ENCODE data around the gene TRIM7. TPM values are rescaled to one million over a fixed set of nuclear protein-coding genes. Genes with fewer than 3 reads are reported as not detected.

The TRIM7 gene
- total and polyA plus RNA-seq, 9 of the 15 experiments (the other 6 are each of a cell fraction or from before 2014, with no cell fraction given), result 2.6 to 14.9 (median 8.9) TPM

DNA sequence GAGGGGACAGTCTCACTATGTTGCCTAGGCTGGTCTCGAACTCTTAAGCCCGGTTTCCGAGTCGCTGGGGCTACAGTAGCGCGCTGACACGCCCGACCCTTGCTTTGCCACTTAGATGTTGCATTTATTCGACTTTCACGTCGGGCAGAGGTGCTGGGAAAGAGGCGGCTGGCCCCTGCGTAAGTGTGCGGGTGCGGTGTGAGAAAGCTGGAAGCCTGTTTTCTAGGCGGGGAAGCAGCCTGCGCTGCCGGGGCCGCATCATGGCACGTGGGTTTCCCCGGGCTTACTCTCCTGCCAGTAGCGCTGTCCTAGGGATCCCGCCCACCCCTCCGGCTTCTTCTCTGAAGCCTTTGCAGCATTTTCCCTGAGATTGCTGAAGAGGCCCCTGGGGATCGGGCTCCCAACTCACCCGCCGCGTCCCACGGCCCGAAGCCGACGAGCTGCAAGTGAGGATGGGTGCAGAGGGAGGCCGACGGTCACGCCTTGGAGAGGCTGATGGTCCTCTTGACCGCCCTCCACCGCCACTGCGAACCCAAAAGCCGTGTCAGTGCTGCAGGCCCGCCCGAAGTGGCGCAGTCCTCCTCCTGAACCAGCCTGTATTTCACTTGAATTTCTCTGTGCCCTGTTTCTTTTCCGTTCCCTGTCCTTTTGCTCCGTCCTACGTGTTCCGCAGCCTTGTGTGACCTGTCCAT, 12.3 kb upstream of the TRIM7 start:
- in situ Hi-C loops (cut with MboI), result no loop called here
- intact Hi-C loops (cut with micrococcal nuclease), result loop anchor here (5.0 kb wide), 1 partner anchor 45 kb away; no protein-coding TSS in a partner anchor
- Histone ChIP-seq H3K9me1 (ENCODE audit: control insufficient read depth, insufficient read depth, low read length) (no peaks in the 10 kb centered on the region), H3K9ac (ENCODE audit: insufficient read depth in 1 of 2, low read depth in 2 of 2, low read length in 2 of 2) (peak overlapping the region; percentile 73 to 92; a peak in 3 of 4 replicates), H2AFZ (ENCODE audit: low read depth, low read length) (peak overlapping the region; percentile 92), H3K79me2 (ENCODE audit: control insufficient read depth, insufficient read depth, low read length) (no peaks in the 10 kb centered on the region), H3K27me3 (ENCODE audit: control insufficient read depth in 2 of 2, insufficient read depth in 2 of 2, low read length in 2 of 2) (no peaks in the 10 kb centered on the region), H4K20me1 (replicated peaks; ENCODE audit: control insufficient read depth, insufficient read depth, low read length) (no peaks in the 10 kb centered on the region), H3K4me1 (replicated peaks in 1 of 2; ENCODE audit: control insufficient read depth in 2 of 2, insufficient read depth in 2 of 2, low read length in 2 of 2) (peaks cover 4 to 32% of the 10 kb centered on the region in 2 experiments; a peak in 4 of 5 replicates), H3K4me2 (ENCODE audit: insufficient read depth, low read length) (peak overlapping the region; percentile 94), H3K4me3 (peak overlapping the region; percentile 51), H3K27ac (ENCODE audit: extremely low read depth, low read depth, low read length) (peak overlapping the region; percentile 87), H3K9me3 (replicated peaks; ENCODE audit: control insufficient read depth, insufficient read depth, low read depth, low read length) (no peaks in the 10 kb centered on the region), H3K36me3 (ENCODE audit: control insufficient read depth, insufficient read depth, low read length) (no peaks in the 10 kb centered on the region)
- ATAC-seq, result peak; percentile 67
- DNase-seq (ENCODE audit: extremely low read depth in 1 of 4, low spot score in 3 of 4), result peak; percentile 44 to 83 (median 50)
- POLR2A ChIA-PET, result interaction anchor here (0.6 to 2.4 kb wide), 5 partner anchors 10 to 48 kb away, joined by 3 to 18 read pairs (median 3); no protein-coding TSS in a partner anchor
- CTCF ChIA-PET (ENCODE audit: low intra/inter-chr PET ratio), result no interaction called here
- WGBS (ENCODE audit: insufficient coverage, low coverage, missing lambda C conversion rate), result under 1% methylated on average over 34 of the region's 46 CpGs
- BruUV-seq (replicated peaks), result no TSS peak
- no peak for FAIRE-seq
- TF ChIP-seq ZBTB1 (CRISPR knock-in tag; IDR thresholded peaks at IDR 0.05; ENCODE audit: borderline replicate concordance, low read depth) (no peak), EGR1 (conservative IDR thresholded peaks at IDR 0.05) (0 out of 2 replicates have a peak, but pooled peaks have one; percentile 18), LCOR (CRISPR knock-in tag; IDR thresholded peaks at IDR 0.05) (0 out of 2 replicates have a peak, but pooled peaks have one; percentile 62), ZNF780A (CRISPR knock-in tag; IDR thresholded peaks at IDR 0.05) (no peak), HDAC2 (IDR thresholded peaks at IDR 0.05) (no peak), NCOR1 (IDR thresholded peaks at IDR 0.05) (no peak), CTBP1 (IDR thresholded peaks at IDR 0.05; ENCODE audit: borderline replicate concordance) (peak; percentile 65; the same call in 1 of the 2 replicates), PREB (CRISPR knock-in tag; IDR thresholded peaks at IDR 0.05) (no peak), LEF1 (IDR thresholded peaks at IDR 0.05) (no peak), YY1 (IDR thresholded peaks at IDR 0.05; ENCODE audit: borderline replicate concordance in 1 of 3, control insufficient read depth in 1 of 3, extremely low read depth in 1 of 3, insufficient read depth in 3 of 3, insufficient read length in 1 of 3, insufficient replicate concordance in 2 of 3, low read depth in 1 of 3, low read length in 2 of 3) (peak in 1 of 3 experiments; percentile 48), ZNF282 (CRISPR knock-in tag; IDR thresholded peaks at IDR 0.05) (no peak)
- TF ChIP-seq, protein P1, sequence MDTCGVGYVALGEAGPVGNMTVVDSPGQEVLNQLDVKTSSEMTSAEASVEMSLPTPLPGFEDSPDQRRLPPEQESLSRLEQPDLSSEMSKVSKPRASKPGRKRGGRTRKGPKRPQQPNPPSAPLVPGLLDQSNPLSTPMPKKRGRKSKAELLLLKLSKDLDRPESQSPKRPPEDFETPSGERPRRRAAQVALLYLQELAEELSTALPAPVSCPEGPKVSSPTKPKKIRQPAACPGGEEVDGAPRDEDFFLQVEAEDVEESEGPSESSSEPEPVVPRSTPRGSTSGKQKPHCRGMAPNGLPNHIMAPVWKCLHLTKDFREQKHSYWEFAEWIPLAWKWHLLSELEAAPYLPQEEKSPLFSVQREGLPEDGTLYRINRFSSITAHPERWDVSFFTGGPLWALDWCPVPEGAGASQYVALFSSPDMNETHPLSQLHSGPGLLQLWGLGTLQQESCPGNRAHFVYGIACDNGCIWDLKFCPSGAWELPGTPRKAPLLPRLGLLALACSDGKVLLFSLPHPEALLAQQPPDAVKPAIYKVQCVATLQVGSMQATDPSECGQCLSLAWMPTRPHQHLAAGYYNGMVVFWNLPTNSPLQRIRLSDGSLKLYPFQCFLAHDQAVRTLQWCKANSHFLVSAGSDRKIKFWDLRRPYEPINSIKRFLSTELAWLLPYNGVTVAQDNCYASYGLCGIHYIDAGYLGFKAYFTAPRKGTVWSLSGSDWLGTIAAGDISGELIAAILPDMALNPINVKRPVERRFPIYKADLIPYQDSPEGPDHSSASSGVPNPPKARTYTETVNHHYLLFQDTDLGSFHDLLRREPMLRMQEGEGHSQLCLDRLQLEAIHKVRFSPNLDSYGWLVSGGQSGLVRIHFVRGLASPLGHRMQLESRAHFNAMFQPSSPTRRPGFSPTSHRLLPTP (IDR thresholded peaks at IDR 0.05; ENCODE audit: borderline replicate concordance, extremely low read depth, insufficient read length), result peak; percentile 82
- TF ChIP-seq, protein P2, sequence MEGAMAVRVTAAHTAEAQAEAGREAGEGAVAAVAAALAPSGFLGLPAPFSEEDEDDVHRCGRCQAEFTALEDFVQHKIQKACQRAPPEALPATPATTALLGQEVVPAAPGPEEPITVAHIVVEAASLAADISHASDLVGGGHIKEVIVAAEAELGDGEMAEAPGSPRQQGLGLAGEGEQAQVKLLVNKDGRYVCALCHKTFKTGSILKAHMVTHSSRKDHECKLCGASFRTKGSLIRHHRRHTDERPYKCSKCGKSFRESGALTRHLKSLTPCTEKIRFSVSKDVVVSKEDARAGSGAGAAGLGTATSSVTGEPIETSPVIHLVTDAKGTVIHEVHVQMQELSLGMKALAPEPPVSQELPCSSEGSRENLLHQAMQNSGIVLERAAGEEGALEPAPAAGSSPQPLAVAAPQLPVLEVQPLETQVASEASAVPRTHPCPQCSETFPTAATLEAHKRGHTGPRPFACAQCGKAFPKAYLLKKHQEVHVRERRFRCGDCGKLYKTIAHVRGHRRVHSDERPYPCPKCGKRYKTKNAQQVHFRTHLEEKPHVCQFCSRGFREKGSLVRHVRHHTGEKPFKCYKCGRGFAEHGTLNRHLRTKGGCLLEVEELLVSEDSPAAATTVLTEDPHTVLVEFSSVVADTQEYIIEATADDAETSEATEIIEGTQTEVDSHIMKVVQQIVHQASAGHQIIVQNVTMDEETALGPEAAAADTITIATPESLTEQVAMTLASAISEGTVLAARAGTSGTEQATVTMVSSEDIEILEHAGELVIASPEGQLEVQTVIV (CRISPR knock-in tag; IDR thresholded peaks at IDR 0.05; ENCODE audit: borderline replicate concordance), result no peak
- TF ChIP-seq, protein P3, sequence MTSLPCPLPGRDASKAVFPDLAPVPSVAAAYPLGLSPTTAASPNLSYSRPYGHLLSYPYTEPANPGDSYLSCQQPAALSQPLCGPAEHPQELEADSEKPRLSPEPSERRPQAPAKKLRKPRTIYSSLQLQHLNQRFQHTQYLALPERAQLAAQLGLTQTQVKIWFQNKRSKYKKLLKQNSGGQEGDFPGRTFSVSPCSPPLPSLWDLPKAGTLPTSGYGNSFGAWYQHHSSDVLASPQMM (CRISPR knock-in tag; IDR thresholded peaks at IDR 0.05), result no peak
